ENCODE results near the gene TMEM218. TPM values are rescaled to one million over a fixed set of nuclear protein-coding genes. Genes with fewer than 3 reads are reported as not detected.

Gene TMEM218
- total RNA-seq, 1 experiment from 2014 or later = 14.5 TPM

- no peak overlapping the region for H3K27ac Mint-ChIP-seq (ENCODE audit: unreplicated experiment)
- no peak for TF ChIP-seq CTCF (IDR thresholded peaks at IDR 0.05; ENCODE audit: unreplicated experiment)
- H3K36me3 Mint-ChIP-seq (ENCODE audit: insufficient read depth, unreplicated experiment) = no peaks in the 10 kb centered on the region
- intact Hi-C loops (cut with micrococcal nuclease; ENCODE audit: unreplicated experiment) = no loop called here
- no peak for DNase-seq
- CTCF ChIA-PET = interaction anchor here (0.7 to 0.8 kb wide), 2 partner anchors 204 to 225 kb away, joined by 5 to 8 read pairs; no protein-coding TSS in a partner anchor
- no TSS peak for BruUV-seq (replicated peaks)
- H3K9me3 Mint-ChIP-seq (ENCODE audit: low read depth, unreplicated experiment) = no peaks in the 10 kb centered on the region
- H3K4me1 Mint-ChIP-seq (ENCODE audit: low read depth, unreplicated experiment) = no peaks in the 10 kb centered on the region
- peaks cover 45% of the 10 kb centered on the region for H3K27me3 Mint-ChIP-seq (ENCODE audit: unreplicated experiment)
- H3K4me3 Mint-ChIP-seq (ENCODE audit: low read depth, unreplicated experiment) = no peak overlapping the region
Observed at GRCh38 chr11:125123947-125124617, 12.7 kb upstream of the TMEM218 start.

- no peak for DNase-seq
- no peak overlapping the region for H3K4me3 Mint-ChIP-seq (ENCODE audit: low read depth, unreplicated experiment)
- intact Hi-C loops (cut with micrococcal nuclease; ENCODE audit: unreplicated experiment) = no loop called here
- H3K27ac Mint-ChIP-seq (ENCODE audit: unreplicated experiment) = no peak overlapping the region
- no peaks in the 10 kb centered on the region for H3K9me3 Mint-ChIP-seq (ENCODE audit: low read depth, unreplicated experiment)
- CTCF ChIA-PET = no interaction called here
- H3K36me3 Mint-ChIP-seq (ENCODE audit: insufficient read depth, unreplicated experiment) = no peaks in the 10 kb centered on the region
- H3K4me1 Mint-ChIP-seq (ENCODE audit: low read depth, unreplicated experiment) = no peaks in the 10 kb centered on the region
- no peak for TF ChIP-seq CTCF (IDR thresholded peaks at IDR 0.05; ENCODE audit: unreplicated experiment)
- H3K27me3 Mint-ChIP-seq (ENCODE audit: unreplicated experiment) = peaks cover 45% of the 10 kb centered on the region
- no TSS peak for BruUV-seq (replicated peaks)
Observed at GRCh38 chr11:125123194-125123946, 11.9 kb upstream of the TMEM218 start.

GRCh38 chr11:125117429-125117828 is 6.0 kb upstream of the TMEM218 start:
- Mint-ChIP-seq H3K36me3 (ENCODE audit: insufficient read depth, unreplicated experiment) (no peaks in the 10 kb centered on the region), H3K4me3 (ENCODE audit: low read depth, unreplicated experiment) (no peak overlapping the region), H3K27ac (ENCODE audit: unreplicated experiment) (no peak overlapping the region), H3K4me1 (ENCODE audit: low read depth, unreplicated experiment) (no peaks in the 10 kb centered on the region), H3K9me3 (ENCODE audit: low read depth, unreplicated experiment) (no peaks in the 10 kb centered on the region), H3K27me3 (ENCODE audit: unreplicated experiment) (peaks cover 43% of the 10 kb centered on the region)
- CTCF ChIA-PET = no interaction called here
- no peak for DNase-seq
- no TSS peak for BruUV-seq (replicated peaks)
- TF ChIP-seq CTCF (IDR thresholded peaks at IDR 0.05; ENCODE audit: unreplicated experiment) = no peak
- intact Hi-C loops (cut with micrococcal nuclease; ENCODE audit: unreplicated experiment) = no loop called here

- no TSS peak for BruUV-seq (replicated peaks)
- H3K36me3 Mint-ChIP-seq (ENCODE audit: insufficient read depth, unreplicated experiment) = peaks cover 13% of the 10 kb centered on the region
- no peak for DNase-seq
- CTCF ChIA-PET = no interaction called here
- H3K27ac Mint-ChIP-seq (ENCODE audit: unreplicated experiment) = no peak overlapping the region
- H3K4me3 Mint-ChIP-seq (ENCODE audit: low read depth, unreplicated experiment) = no peak overlapping the region
- no peak for TF ChIP-seq CTCF (IDR thresholded peaks at IDR 0.05; ENCODE audit: unreplicated experiment)
- no peaks in the 10 kb centered on the region for H3K9me3 Mint-ChIP-seq (ENCODE audit: low read depth, unreplicated experiment)
- peaks cover 27% of the 10 kb centered on the region for H3K27me3 Mint-ChIP-seq (ENCODE audit: unreplicated experiment)
- H3K4me1 Mint-ChIP-seq (ENCODE audit: low read depth, unreplicated experiment) = no peaks in the 10 kb centered on the region
- intact Hi-C loops (cut with micrococcal nuclease; ENCODE audit: unreplicated experiment) = no loop called here
Observed at GRCh38 chr11:125114518-125114917, 3.1 kb upstream of the TMEM218 start.
